ENCODE measurements around the gene C16orf96.

The C16orf96 gene

GRCh38 chr16:4556112-4556511, at the start of gene C16orf96:
Gene C16orf96, plus strand, starts transcription at chr16:4556340. Its CDS starts 150 bp downstream, at chr16:4556490.
- DNase-seq (ENCODE audit: low spot score) = no peak

- DNase-seq (ENCODE audit: low spot score) = peak; percentile 41
Measured at GRCh38 chr16:4506450-4506849, 49.7 kb upstream of the C16orf96 start.

- no peak for DNase-seq (ENCODE audit: low spot score)
Measured at GRCh38 chr16:4507588-4508345, 48.4 kb upstream of the C16orf96 start.

GRCh38 chr16:4508806-4509205, 47.3 kb upstream of the C16orf96 start:
- no peak for DNase-seq (ENCODE audit: low spot score)

GRCh38 chr16:4509420-4509819, 46.7 kb upstream of the C16orf96 start:
- DNase-seq (ENCODE audit: low spot score) = no peak

GRCh38 chr16:4510131-4510530, 46.0 kb upstream of the C16orf96 start:
- DNase-seq (ENCODE audit: low spot score) = no peak

- DNase-seq (ENCODE audit: low spot score) = no peak
Measured at GRCh38 chr16:4510747-4511426, 45.3 kb upstream of the C16orf96 start.

- peak; percentile 66 for DNase-seq (ENCODE audit: low spot score)
Measured at GRCh38 chr16:4511441-4512082, 44.6 kb upstream of the C16orf96 start.

- no peak for DNase-seq (ENCODE audit: low spot score)
Measured at GRCh38 chr16:4512473-4512872, 43.7 kb upstream of the C16orf96 start.

- no peak for DNase-seq (ENCODE audit: low spot score)
Measured at GRCh38 chr16:4513086-4513860, 42.9 kb upstream of the C16orf96 start.

GRCh38 chr16:4513881-4514280, 42.3 kb upstream of the C16orf96 start:
- no peak for DNase-seq (ENCODE audit: low spot score)

GRCh38 chr16:4514606-4515005, 41.5 kb upstream of the C16orf96 start:
- DNase-seq (ENCODE audit: low spot score) = no peak

GRCh38 chr16:4515611-4516233, 40.4 kb upstream of the C16orf96 start:
- DNase-seq (ENCODE audit: low spot score) = no peak

- peak; percentile 40 for DNase-seq (ENCODE audit: low spot score)
Measured at GRCh38 chr16:4517812-4518680, 38.1 kb upstream of the C16orf96 start.

GRCh38 chr16:4519274-4520058, 36.7 kb upstream of the C16orf96 start:
- DNase-seq (ENCODE audit: low spot score) = no peak

GRCh38 chr16:4520913-4521312, 35.2 kb upstream of the C16orf96 start:
- no peak for DNase-seq (ENCODE audit: low spot score)

- DNase-seq (ENCODE audit: low spot score) = no peak
Measured at GRCh38 chr16:4522051-4522581, 34.0 kb upstream of the C16orf96 start.

GRCh38 chr16:4523686-4524085, 32.5 kb upstream of the C16orf96 start:
- no peak for DNase-seq (ENCODE audit: low spot score)

- DNase-seq (ENCODE audit: low spot score) = no peak
Measured at GRCh38 chr16:4524571-4524970, 31.6 kb upstream of the C16orf96 start.

- no peak for DNase-seq (ENCODE audit: low spot score)
Measured at GRCh38 chr16:4525069-4525468, 31.1 kb upstream of the C16orf96 start.

Measured in HuH-7.5 (cell line).